Hindlimb muscle (tissue), 1 donor: ENCODE data around the gene KRTAP10-7. TPM values are rescaled to one million over a fixed set of nuclear protein-coding genes. Genes with fewer than 3 reads are reported as not detected.
"Not testable (repeated sequence)": the region's sequence is repeated elsewhere in the genome, so short reads cannot be mapped to it uniquely, and the experiment has no call there.

ENCODE experiments used
- DNase-seq: peaks from one replicate; pipeline ENCODE4 v3.0.0-alpha.2; 2013
- polyA plus RNA-seq: library from polyadenylated mRNA; unstranded; fragments of 120-200 nt; gene quantifications from one replicate; pipeline ENCODE4 v1.2.1, GENCODE V29; 2013; ENCODE audit not compliant: insufficient read length

KRTAP10-7 gene
- polyA plus RNA-seq, 1 donor = not detected

DNA sequence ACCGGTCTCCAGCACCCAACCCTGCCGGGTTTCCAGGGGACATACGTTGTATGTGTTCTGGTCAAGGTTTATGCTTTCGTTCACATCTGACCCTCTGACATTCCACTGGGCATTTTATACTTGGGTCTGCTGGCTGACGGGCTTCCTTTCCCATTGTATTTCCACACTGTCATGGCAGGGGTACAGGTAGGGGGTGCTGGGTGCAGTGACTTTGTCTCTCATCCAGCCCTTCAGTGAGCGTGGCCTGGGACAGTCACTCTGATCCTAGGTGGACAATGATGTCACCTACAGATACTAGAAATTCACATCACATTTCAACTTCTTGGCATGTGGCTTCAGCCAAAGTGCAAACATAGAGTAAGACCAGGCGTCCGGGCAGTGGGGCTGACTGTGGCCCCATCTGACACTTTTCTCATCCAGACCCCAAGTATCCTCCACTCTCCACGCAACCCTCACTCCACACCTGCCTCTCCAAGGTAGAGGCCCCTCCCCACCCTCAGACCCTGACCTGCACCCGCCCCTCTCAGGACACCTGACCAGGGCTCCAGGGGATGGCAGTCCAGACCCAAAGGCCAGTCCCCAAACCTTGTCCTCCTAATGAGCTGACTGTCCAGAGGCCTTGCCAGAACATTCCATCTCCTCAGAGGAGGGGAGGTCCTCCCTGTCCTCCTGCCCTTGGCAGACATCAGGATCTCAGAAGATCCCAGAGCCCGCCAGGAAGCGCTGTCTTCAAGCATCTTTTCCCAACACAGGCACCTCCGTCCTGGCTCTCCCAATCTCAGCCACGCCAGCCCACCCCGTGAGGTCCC, 36.0 kb downstream of the KRTAP10-7 start:
- DNase-seq = no peak

- DNase-seq = no peak
These were observed 36.8 kb downstream of the KRTAP10-7 start, which contains the start of gene KRTAP10-10 for GRCh38 chr21:44637018-44637850. Gene KRTAP10-10 (plus strand): TSS chr21:44637356. CDS start chr21:44637418, 62 bp downstream.

DNA sequence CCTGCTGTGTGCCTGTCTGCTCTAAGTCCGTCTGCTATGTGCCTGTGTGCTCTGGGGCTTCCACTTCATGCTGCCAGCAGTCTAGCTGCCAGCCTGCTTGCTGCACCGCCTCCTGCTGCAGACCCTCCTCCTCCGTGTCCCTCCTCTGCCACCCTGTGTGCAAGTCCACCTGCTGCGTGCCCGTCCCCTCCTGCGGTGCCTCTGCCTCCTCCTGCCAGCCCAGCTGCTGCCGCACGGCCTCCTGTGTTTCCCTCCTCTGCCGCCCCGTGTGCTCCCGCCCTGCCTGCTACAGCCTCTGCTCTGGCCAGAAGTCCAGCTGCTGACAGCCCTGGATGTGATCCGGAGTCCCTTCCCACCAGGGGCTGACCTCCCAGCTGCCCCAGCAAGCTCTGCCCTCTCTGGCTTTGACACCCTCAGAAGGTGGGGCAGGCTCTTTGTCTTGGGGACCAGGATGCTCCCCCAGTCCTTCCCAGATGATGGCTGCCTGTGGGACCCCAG, 37.5 kb downstream of the KRTAP10-7 start:
- DNase-seq = not testable (repeated sequence)

GRCh38 chr21:44638506-44639330, 38.3 kb downstream of the KRTAP10-7 start:
- DNase-seq = not testable (repeated sequence)

GRCh38 chr21:44639331-44639655, 38.9 kb downstream of the KRTAP10-7 start:
- DNase-seq = no peak

- no peak for DNase-seq
These were observed 40.4 kb downstream of the KRTAP10-7 start for GRCh38 chr21:44640761-44641160.

GRCh38 chr21:44643741-44644310, 43.4 kb downstream of the KRTAP10-7 start:
- no peak for DNase-seq

DNA sequence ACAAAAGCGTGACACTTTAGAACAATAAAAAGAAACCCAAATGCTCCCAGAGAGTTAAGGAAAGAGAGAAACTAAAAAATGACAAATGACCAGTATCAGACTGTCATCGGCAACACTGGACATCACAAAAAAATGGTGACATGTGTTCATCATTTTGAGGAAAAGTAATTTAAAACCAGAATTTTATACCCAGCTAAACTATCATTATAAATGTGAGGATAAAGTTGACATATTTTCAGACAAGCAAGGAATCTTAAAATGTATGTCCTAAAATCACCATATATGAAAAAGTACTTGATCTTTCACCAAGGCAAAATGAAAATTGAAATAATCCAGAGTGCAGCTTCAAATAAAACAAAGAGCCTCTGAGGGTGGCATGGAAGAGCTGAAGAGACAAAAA, 44.5 kb downstream of the KRTAP10-7 start:
- no peak for DNase-seq

- not testable (repeated sequence) for DNase-seq
These were observed 46.2 kb downstream of the KRTAP10-7 start, which contains the start of gene KRTAP10-11 for GRCh38 chr21:44646366-44647221. Gene KRTAP10-11 (plus strand): TSS chr21:44646414. CDS start chr21:44646459, 45 bp downstream.

DNA sequence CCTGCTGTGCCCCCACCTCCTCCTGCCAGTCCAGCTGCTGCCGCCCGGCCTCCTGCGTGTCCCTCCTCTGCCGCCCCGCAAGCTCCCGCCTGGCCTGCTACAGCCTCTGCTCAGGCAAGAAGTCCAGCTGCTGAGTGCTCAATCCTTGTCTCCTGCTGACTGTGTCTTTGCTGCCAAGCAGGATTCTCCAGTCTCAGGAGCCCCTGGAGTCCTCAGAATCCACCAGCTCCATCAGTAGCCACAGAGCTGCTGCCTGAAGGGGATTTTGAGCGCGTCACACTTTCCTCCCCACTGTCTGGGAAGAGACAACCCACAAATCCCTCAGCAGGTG, 46.8 kb downstream of the KRTAP10-7 start:
- DNase-seq = no peak

- DNase-seq = no peak
These were observed 48.3 kb downstream of the KRTAP10-7 start for GRCh38 chr21:44648557-44649311.

DNA sequence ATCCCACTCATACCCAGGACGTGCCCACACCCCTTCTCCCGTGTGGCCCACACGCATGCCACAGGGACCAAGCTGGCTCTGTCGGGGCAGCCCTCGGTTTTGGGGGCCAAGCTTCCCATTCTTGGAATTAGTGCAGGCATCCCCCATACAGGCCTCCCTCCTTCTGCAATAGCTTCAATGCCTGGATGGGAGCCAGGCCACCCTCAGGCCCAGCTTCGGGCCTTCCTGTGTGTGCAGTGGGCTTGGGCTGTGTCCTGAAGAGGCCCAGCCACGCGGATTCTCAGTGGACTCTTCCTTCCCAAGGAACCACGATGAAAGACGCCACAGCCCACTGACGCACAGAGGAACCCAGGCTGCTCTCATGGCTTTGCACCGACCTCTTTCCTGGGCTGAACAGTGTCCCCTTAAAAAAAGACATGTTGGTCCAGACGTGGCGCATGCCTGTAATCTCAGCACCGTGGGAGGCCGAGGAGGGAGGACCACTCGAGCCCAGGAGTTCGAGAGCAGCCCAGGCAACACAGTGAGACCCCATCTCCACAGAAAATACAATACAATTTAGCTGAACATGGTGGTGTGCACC, 49.2 kb downstream of the KRTAP10-7 start:
- no peak for DNase-seq

- DNase-seq = no peak
These were observed 50.0 kb downstream of the KRTAP10-7 start for GRCh38 chr21:44650265-44650972.

DNA sequence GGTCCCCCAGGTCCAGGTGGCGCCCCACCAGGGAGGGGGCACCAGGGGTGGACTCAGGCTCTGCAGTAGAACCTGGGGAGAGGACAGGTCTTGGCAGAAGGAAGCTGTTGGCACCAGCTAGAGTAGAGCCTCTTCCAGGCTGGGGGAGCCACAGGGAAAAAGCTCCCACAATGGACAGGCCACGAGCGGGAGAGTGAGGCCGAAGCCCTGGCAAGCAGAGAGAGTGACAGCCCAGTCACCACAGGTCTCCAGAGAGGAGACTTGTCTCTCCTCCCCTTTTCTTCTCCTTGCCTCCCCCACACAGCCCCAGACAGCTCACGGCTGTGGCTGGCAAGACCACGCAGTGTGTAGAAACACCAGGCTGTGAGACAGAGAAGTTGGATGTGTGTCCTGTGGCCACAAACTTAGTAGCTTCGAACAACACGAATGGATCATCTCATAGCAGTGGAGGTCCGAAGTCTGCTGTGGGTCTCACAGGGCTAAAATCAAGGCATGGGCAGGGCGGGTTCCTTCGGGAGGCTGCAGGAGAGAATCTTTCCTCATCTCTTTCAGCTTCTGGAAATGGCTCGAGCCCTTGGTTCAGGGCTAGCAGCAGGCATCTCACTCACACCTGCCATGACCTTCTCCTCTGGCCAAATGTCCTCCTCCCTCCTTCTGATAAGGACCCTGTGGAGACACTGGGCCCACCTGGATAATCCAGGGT, 50.7 kb downstream of the KRTAP10-7 start:
- DNase-seq = no peak
